OCI-LY7 (cell line): ENCODE measurements around the gene MON2. TPM values are rescaled to one million over a fixed set of nuclear protein-coding genes. Genes with fewer than 3 reads are reported as not detected.

Experiments used
- BruUV-seq: library from RNA; stranded (reverse); fragments of 400-500 nt; replicated peaks from 2 replicates; lab custom pipeline; 2021; lab: Mats Ljungman, UMichigan
- CTCF ChIA-PET: fragments of 300-600 bp; sonication (Branson Sonifier 250); formaldehyde crosslinking; loops from one replicate; lab custom pipeline; 2022; ENCODE audit warnings: antibody characterized with exemption; ENCODE audit not compliant: unreplicated experiment; lab: Charles Lee
- POLR2A ChIA-PET: fragments of 300-600 bp; sonication (Branson Sonifier 250); formaldehyde crosslinking; loops from one replicate; lab custom pipeline; 2022; ENCODE audit warnings: antibody characterized with exemption; lab: Charles Lee
- DNase-seq: peaks from one replicate; pipeline ENCODE4 v3.0.0-alpha.2; 2015; ENCODE audit warnings: low spot score
- H2AFZ ChIP-seq: fragments of 200-600 bp; sonication (generic), shearing (Covaris generic); 2 replicates; pipeline ENCODE4 v1.6.1; 2014; ENCODE audit warnings: mild to moderate bottlenecking, antibody characterized with exemption, low read length, moderate library complexity
- H3K27ac ChIP-seq: fragments of 200-600 bp; sonication (generic); 2 replicates; pipeline ENCODE4 v1.5.1; 2014; ENCODE audit warnings: mixed run types, low read depth, mild to moderate bottlenecking, moderate library complexity, low read length, inconsistent platforms; ENCODE audit not compliant: poor library complexity, severe bottlenecking
- H3K36me3 ChIP-seq: fragments of 200-600 bp; sonication (generic); 2 replicates; pipeline ENCODE4 v1.6.1; 2014; ENCODE audit warnings: mild to moderate bottlenecking, antibody characterized with exemption, low read length, moderate library complexity, mixed read lengths; ENCODE audit not compliant: insufficient read depth
- H3K4me1 ChIP-seq: fragments of 200-600 bp; sonication (generic); 2 replicates; pipeline ENCODE4 v1.5.1; 2014; ENCODE audit warnings: mild to moderate bottlenecking, low read length; ENCODE audit not compliant: insufficient read depth, poor library complexity, severe bottlenecking
- H3K4me2 ChIP-seq: fragments of 200-600 bp; sonication (generic); 2 replicates; pipeline ENCODE4 v1.6.1; 2014; ENCODE audit warnings: mild to moderate bottlenecking, low read length
- H3K4me3 ChIP-seq: fragments of 200-600 bp; sonication (generic); 2 replicates; pipeline ENCODE4 v1.5.1; 2014; ENCODE audit warnings: mild to moderate bottlenecking, low read depth, low read length; ENCODE audit not compliant: poor library complexity, severe bottlenecking
- H3K79me2 ChIP-seq: fragments of 200-600 bp; sonication (generic); 2 replicates; pipeline ENCODE4 v1.6.1; 2016; ENCODE audit warnings: low read depth, mild to moderate bottlenecking, low read length, moderate library complexity, mixed read lengths; ENCODE audit not compliant: insufficient read depth
- H3K9me2 ChIP-seq: fragments of 200-600 bp; sonication (generic); 2 replicates; pipeline ENCODE4 v1.6.1; 2016; ENCODE audit warnings: mild to moderate bottlenecking, low read length, mixed read lengths; ENCODE audit not compliant: insufficient read depth
- H3K9me3 ChIP-seq: fragments of 200-600 bp; sonication (generic); 2 replicates; pipeline ENCODE4 v1.6.1; 2014; ENCODE audit warnings: mild to moderate bottlenecking, mixed run types, low read length, mixed read lengths
- H4K20me1 ChIP-seq: fragments of 200-600 bp; sonication (generic); 2 replicates; pipeline ENCODE4 v1.6.1; 2014; ENCODE audit warnings: mild to moderate bottlenecking, antibody characterized with exemption, low read length, moderate library complexity, mixed read lengths; ENCODE audit not compliant: insufficient read depth
- CTCF ChIP-seq: fragments of 200-600 bp; sonication (generic); conservative IDR thresholded peaks from 2 replicates; pipeline ENCODE4 v1.5.1; 2014; ENCODE audit warnings: mild to moderate bottlenecking, antibody characterized with exemption, low read length, moderate library complexity, mixed read lengths
- EZH2phosphoT487 ChIP-seq: fragments of 200-600 bp; sonication (generic); IDR thresholded peaks from 2 replicates; pipeline ENCODE4 v1.6.1; 2018; ENCODE audit warnings: low read depth, borderline replicate concordance, mild to moderate bottlenecking, mixed run types, antibody characterized with exemption, low read length, moderate library complexity, mixed read lengths
- intact Hi-C: fragments of 100-400 bp; cut with micrococcal nuclease; formaldehyde crosslinking; loops from one replicate; pipeline ENCODE4 v1.10.0; 2022; ENCODE audit not compliant: unreplicated experiment
- total RNA-seq, 2 experiments: library from RNA; depleted of rRNA in 1 of 2; stranded (reverse); fragments of >200 nt in 1 of 2; shearing (Covaris generic) in 1 of 2; gene quantifications; 2 replicates each; pipeline ENCODE4 v1.2.3, GENCODE V29; 2014 to 2022

Gene MON2
- total RNA-seq, 2 experiments from 2014 or later = 31.6 to 54.7 TPM

- ChIA-PET CTCF (no interaction called here), POLR2A (interaction anchor here (0.6 to 1.1 kb wide), 2 partner anchors 168 to 444 kb away, joined by 3 to 4 read pairs; no protein-coding TSS in a partner anchor)
- no peaks in the 10 kb centered on the region for H3K36me3 ChIP-seq
- DNase-seq = peak; percentile 41
- H3K4me1 ChIP-seq = peaks cover 6% of the 10 kb centered on the region
- intact Hi-C loops = loop anchor here (5.0 kb wide), 1 partner anchor 147 kb away; no protein-coding TSS in a partner anchor
- TF ChIP-seq CTCF (peak; percentile 52), EZH2phosphoT487 (no peak)
- H3K4me2 ChIP-seq = peak overlapping the region; percentile 67
- H3K79me2 ChIP-seq = no peaks in the 10 kb centered on the region
- no peak overlapping the region for H3K27ac ChIP-seq
- H4K20me1 ChIP-seq = no peaks in the 10 kb centered on the region
- no TSS peak for BruUV-seq
- peak overlapping the region; percentile 37 for H3K4me3 ChIP-seq
- H2AFZ ChIP-seq = peak overlapping the region; percentile 58; the same call in 1 of the 2 replicates
- no peaks in the 10 kb centered on the region for H3K9me2 ChIP-seq
- no peaks in the 10 kb centered on the region for H3K9me3 ChIP-seq
Measured at GRCh38 chr12:62435303-62436163, 31.1 kb upstream of the MON2 start.

- Histone ChIP-seq H4K20me1 (no peaks in the 10 kb centered on the region), H3K36me3 (no peaks in the 10 kb centered on the region), H3K9me2 (no peaks in the 10 kb centered on the region), H3K4me1 (peaks cover 6% of the 10 kb centered on the region), H3K4me2 (no peak overlapping the region; the same call in 1 of the 2 replicates), H3K79me2 (no peaks in the 10 kb centered on the region), H2AFZ (no peak overlapping the region), H3K9me3 (0 out of 2 replicates have a peak, but pooled peaks cover 5% of the 10 kb centered on the region), H3K4me3 (no peak overlapping the region), H3K27ac (no peak overlapping the region)
- no peak for DNase-seq
- BruUV-seq = no TSS peak
- TF ChIP-seq EZH2phosphoT487 (no peak), CTCF (no peak)
- intact Hi-C loops = loop anchor here (5.0 kb wide), 1 partner anchor 146 kb away; no protein-coding TSS in a partner anchor
- ChIA-PET CTCF (no interaction called here), POLR2A (interaction anchor here (1.1 kb wide), 1 partner anchor 167 kb away, joined by 3 read pairs; no protein-coding TSS in a partner anchor)
Measured at GRCh38 chr12:62436164-62436503, 30.5 kb upstream of the MON2 start.
